HG03097 (cell line): Measurements from ENCODE around the gene DAO.
"Not testable (repeated sequence)": the region's sequence is repeated elsewhere in the genome, so short reads cannot be mapped to it uniquely, and the experiment has no call there.

ENCODE experiments used
- ATAC-seq: cut with Tn5 transposase; IDR thresholded peaks from one replicate; pipeline ENCODE4 v1.9.1; 2021; ENCODE audit not compliant: unreplicated experiment, low FRiP score

DAO gene

GRCh38 chr12:108879615-108880254, at the start of gene DAO:
DAO (plus strand) TSS chr12:108880092; CDS start chr12:108885007, 4,915 bp downstream.
- no peak for ATAC-seq

- ATAC-seq = peak; percentile 49
Observed at GRCh38 chr12:108831309-108831991, 48.4 kb upstream of the DAO start.

GRCh38 chr12:108832208-108832607, 47.7 kb upstream of the DAO start:
- ATAC-seq = no peak

- no peak for ATAC-seq
Observed at GRCh38 chr12:108832730-108833354, 47.0 kb upstream of the DAO start.

- no peak for ATAC-seq
Observed at GRCh38 chr12:108833355-108833733, 46.5 kb upstream of the DAO start.

- ATAC-seq = no peak
Observed at GRCh38 chr12:108833757-108834472, 46.0 kb upstream of the DAO start.

GRCh38 chr12:108835860-108836634, 43.8 kb upstream of the DAO start:
- no peak for ATAC-seq

GRCh38 chr12:108837239-108837638, 42.7 kb upstream of the DAO start:
- no peak for ATAC-seq

GRCh38 chr12:108837680-108838079, 42.2 kb upstream of the DAO start:
- ATAC-seq = no peak

GRCh38 chr12:108838194-108839017, 41.5 kb upstream of the DAO start:
- peak; percentile 92 for ATAC-seq

- no peak for ATAC-seq
Observed at GRCh38 chr12:108839018-108839889, 40.6 kb upstream of the DAO start.

GRCh38 chr12:108839890-108840230, 40.0 kb upstream of the DAO start:
- ATAC-seq = no peak

GRCh38 chr12:108840605-108841332, 39.1 kb upstream of the DAO start:
- ATAC-seq = no peak

- ATAC-seq = not testable (repeated sequence)
Observed at GRCh38 chr12:108841825-108842224, 38.1 kb upstream of the DAO start.

- no peak for ATAC-seq
Observed at GRCh38 chr12:108842361-108842760, 37.5 kb upstream of the DAO start.

GRCh38 chr12:108843187-108843586, 36.7 kb upstream of the DAO start:
- ATAC-seq = no peak

- no peak for ATAC-seq
Observed at GRCh38 chr12:108845696-108846095, 34.2 kb upstream of the DAO start.

GRCh38 chr12:108846290-108846701, 33.6 kb upstream of the DAO start:
- ATAC-seq = no peak
